ENCODE results near the gene LDAH. TPM values are rescaled to one million over a fixed set of nuclear protein-coding genes. Genes with fewer than 3 reads are reported as not detected.
A peak's percentile ranks its signal among the peaks of the same experiment; 100 is the strongest.
"Not testable (repeated sequence)": the region's sequence is repeated elsewhere in the genome, so short reads cannot be mapped to it uniquely, and the experiment has no call there.

Gene LDAH
- total and polyA plus RNA-seq, 4 experiments from 2014 or later: 12.3 to 23.9 (median 18.8) TPM

DNA sequence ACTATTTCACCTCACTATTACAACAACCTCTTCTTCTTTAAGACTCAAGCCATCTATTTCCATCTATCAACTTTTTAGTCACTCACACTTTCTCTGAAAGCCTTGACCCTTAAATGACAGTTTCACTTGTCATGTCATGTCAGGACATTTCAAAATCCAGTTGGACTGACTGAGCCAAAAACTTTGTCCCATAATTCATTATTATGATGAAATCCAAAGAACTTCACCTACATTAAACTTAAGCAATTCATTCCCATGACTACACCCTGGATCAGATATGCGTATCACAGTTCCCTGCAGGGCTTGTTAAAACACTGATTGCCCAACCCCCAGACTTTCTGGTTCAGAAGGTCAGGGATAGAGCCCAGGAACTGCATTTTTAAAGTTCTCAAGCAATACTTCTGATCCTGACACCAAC is 26.5 kb downstream of the LDAH start:
- Histone ChIP-seq H3K4me3 (ENCODE audit: low read length in 2 of 2) (no peak overlapping the region), H3K36me3 (ENCODE audit: insufficient read depth, low read length) (no peaks in the 10 kb centered on the region), H3K27ac (ENCODE audit: low read depth, low read length) (no peak overlapping the region), H3K27me3 (ENCODE audit: insufficient read depth, low read length) (no peaks in the 10 kb centered on the region), H3K4me1 (ENCODE audit: insufficient read depth, low read length) (no peaks in the 10 kb centered on the region), H3K9me3 (ENCODE audit: control insufficient read depth in 1 of 2, low read length in 2 of 2) (no peaks in the 10 kb centered on the region)
- H3K4me1 Mint-ChIP-seq: peaks cover 4 to 24% (median 17%) of the 10 kb centered on the region in 4 donors
- H3K9me3 Mint-ChIP-seq: peaks cover 0 to 11% (median 6%) of the 10 kb centered on the region in 8 donors
- CTCF ChIA-PET (ENCODE audit: partially characterized antibody): interaction anchor here (2.0 kb wide), 1 partner anchor 14 kb away, joined by 5 read pairs; no protein-coding TSS in a partner anchor
- no peak overlapping the region for H3K4me3 Mint-ChIP-seq
- POLR2A ChIA-PET (ENCODE audit: partially characterized antibody): no interaction called here
- no peaks in the 10 kb centered on the region for H3K27me3 Mint-ChIP-seq
- intact Hi-C loops (cut with micrococcal nuclease): no loop called here
- no peak for DNase-seq
- H3K27ac Mint-ChIP-seq: peak overlapping the region in 1 of 7 donors; percentile 51
- peaks cover 48 to 70% of the 10 kb centered on the region in 2 donors for H3K36me3 Mint-ChIP-seq

DNA sequence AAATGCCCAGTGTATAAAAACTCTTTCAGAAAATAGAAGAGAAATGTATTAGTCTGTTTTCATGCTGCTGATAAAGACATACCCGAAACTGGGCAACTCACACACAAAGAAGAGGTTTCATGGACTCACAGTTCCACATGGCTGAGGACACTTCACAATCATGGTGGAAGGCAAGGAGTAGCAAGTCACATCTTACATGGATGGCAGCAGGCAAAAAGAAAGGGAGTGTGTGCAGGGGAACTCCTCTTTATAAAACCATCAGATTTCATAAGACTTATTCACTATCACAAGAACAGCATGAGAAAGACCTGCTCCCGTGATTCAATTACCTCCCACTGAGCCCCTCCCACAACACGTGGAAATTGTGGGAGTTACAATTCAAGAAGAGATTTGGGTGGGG is 29.0 kb downstream of the LDAH start:
- H3K4me3 Mint-ChIP-seq; H3K27me3 Mint-ChIP-seq; H3K27me3 ChIP-seq (ENCODE audit: insufficient read depth, low read length); H3K4me3 ChIP-seq (ENCODE audit: low read length in 2 of 2); H3K9me3 ChIP-seq (ENCODE audit: control insufficient read depth in 1 of 2, low read length in 2 of 2); POLR2A ChIA-PET (ENCODE audit: partially characterized antibody); H3K27ac Mint-ChIP-seq; H3K4me1 ChIP-seq (ENCODE audit: insufficient read depth, low read length); H3K27ac ChIP-seq (ENCODE audit: low read depth, low read length); DNase-seq; intact Hi-C loops (cut with micrococcal nuclease): not testable (repeated sequence)
- Mint-ChIP-seq H3K4me1 (peaks cover 4 to 24% (median 16%) of the 10 kb centered on the region in 4 donors), H3K9me3 (peaks cover 0 to 11% (median 6%) of the 10 kb centered on the region in 8 donors), H3K36me3 (peaks cover 57 to 79% of the 10 kb centered on the region in 2 donors)
- CTCF ChIA-PET (ENCODE audit: partially characterized antibody): interaction anchor here (2.6 kb wide), 1 partner anchor 12 kb away, joined by 14 read pairs; no protein-coding TSS in a partner anchor
- H3K36me3 ChIP-seq (ENCODE audit: insufficient read depth, low read length): peaks cover 10% of the 10 kb centered on the region

DNA sequence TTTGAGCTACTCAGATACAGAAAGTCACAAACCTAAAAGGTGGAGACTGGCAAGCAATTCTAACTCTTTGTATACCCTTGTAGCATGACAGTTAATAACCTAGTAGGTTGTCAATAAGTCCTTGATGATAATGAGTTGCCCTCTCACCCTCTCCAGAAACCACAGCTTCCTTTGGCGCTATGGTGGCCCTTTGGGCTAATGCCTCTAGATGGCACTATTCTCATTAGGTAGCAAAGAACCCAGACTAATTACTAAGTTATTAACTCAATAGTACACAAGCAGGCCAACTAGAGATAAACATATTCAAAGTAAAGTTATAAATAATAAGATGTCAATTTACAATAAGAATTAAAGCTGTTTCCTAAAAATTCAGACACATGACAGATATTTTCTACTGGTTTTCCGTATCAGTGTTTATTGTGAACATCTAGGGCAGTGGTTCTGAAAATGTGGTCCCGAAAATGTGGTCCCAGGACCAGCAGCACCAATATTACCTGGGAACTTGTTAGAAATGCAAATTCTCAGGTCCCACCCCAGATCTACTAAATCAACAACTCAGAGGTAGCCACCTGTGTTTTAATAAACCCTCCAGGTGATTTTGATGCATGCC is 41.1 kb downstream of the LDAH start:
- H3K27ac Mint-ChIP-seq: no peak overlapping the region
- DNase-seq: peak in 3 of 5 donors; percentile 17 to 29 (median 29)
- no peak overlapping the region for H3K4me3 Mint-ChIP-seq
- intact Hi-C loops (cut with micrococcal nuclease): loop anchor here (1.0 kb wide), 1 partner anchor 182 kb away; no protein-coding TSS in a partner anchor
- ChIA-PET CTCF (ENCODE audit: partially characterized antibody) (interaction anchor here (0.6 to 5.9 kb wide), 18 partner anchors 9 to 188 kb away, joined by 3 to 113 read pairs (median 4); no protein-coding TSS in a partner anchor), POLR2A (ENCODE audit: partially characterized antibody) (no interaction called here)
- Histone ChIP-seq H3K27ac (ENCODE audit: low read depth, low read length) (no peak overlapping the region), H3K27me3 (ENCODE audit: insufficient read depth, low read length) (no peaks in the 10 kb centered on the region), H3K4me1 (ENCODE audit: insufficient read depth, low read length) (no peaks in the 10 kb centered on the region), H3K36me3 (ENCODE audit: insufficient read depth, low read length) (no peaks in the 10 kb centered on the region), H3K9me3 (ENCODE audit: control insufficient read depth in 1 of 2, low read length in 2 of 2) (no peaks in the 10 kb centered on the region), H3K4me3 (ENCODE audit: low read length in 2 of 2) (no peak overlapping the region)
- no peaks in the 10 kb centered on the region for H3K27me3 Mint-ChIP-seq
- H3K36me3 Mint-ChIP-seq: peaks cover 21 to 28% of the 10 kb centered on the region in 2 donors
- H3K9me3 Mint-ChIP-seq: no peaks in the 10 kb centered on the region
- H3K4me1 Mint-ChIP-seq: peaks cover 0 to 7% (median under 1%) of the 10 kb centered on the region in 4 donors

DNA sequence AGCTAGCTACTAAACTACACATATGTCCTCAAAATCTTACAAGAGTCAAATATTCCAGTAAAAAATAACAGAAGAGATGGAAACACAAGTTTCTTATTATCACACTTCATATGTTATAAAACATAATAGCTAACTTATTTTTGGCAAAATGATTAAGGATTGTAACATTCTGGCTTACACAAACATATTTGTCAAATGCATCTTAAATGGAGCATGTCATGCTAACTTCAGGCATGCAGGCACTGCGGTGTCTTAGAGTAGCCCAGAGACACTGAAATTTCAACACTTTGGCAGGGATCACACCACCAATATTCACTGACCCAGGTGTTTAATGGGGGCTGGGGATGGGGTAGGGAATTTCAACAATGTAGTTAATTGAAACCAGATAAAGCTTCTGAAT is 51.6 kb downstream of the LDAH start:
- no peak for DNase-seq
- H3K36me3 ChIP-seq (ENCODE audit: insufficient read depth, low read length): peaks cover 3% of the 10 kb centered on the region
- H3K27ac ChIP-seq (ENCODE audit: low read depth, low read length): no peak overlapping the region
- no peaks in the 10 kb centered on the region for H3K4me1 ChIP-seq (ENCODE audit: insufficient read depth, low read length)
- Mint-ChIP-seq H3K4me3 (no peak overlapping the region), H3K27ac (no peak overlapping the region), H3K9me3 (peaks cover 0 to 3% (median 0%) of the 10 kb centered on the region in 8 donors), H3K4me1 (peaks cover 0 to 6% (median 2%) of the 10 kb centered on the region in 4 donors), H3K27me3 (no peaks in the 10 kb centered on the region), H3K36me3 (peaks cover 47 to 48% of the 10 kb centered on the region in 2 donors)
- H3K27me3 ChIP-seq (ENCODE audit: insufficient read depth, low read length): no peaks in the 10 kb centered on the region
- intact Hi-C loops (cut with micrococcal nuclease): no loop called here
- no peaks in the 10 kb centered on the region for H3K9me3 ChIP-seq (ENCODE audit: control insufficient read depth in 1 of 2, low read length in 2 of 2)
- no peak overlapping the region for H3K4me3 ChIP-seq (ENCODE audit: low read length in 2 of 2)
- POLR2A ChIA-PET (ENCODE audit: partially characterized antibody): no interaction called here
- CTCF ChIA-PET (ENCODE audit: partially characterized antibody): interaction anchor here (0.8 to 1.5 kb wide), 4 partner anchors 9 to 192 kb away, joined by 3 to 6 read pairs (median 4); no protein-coding TSS in a partner anchor

DNA sequence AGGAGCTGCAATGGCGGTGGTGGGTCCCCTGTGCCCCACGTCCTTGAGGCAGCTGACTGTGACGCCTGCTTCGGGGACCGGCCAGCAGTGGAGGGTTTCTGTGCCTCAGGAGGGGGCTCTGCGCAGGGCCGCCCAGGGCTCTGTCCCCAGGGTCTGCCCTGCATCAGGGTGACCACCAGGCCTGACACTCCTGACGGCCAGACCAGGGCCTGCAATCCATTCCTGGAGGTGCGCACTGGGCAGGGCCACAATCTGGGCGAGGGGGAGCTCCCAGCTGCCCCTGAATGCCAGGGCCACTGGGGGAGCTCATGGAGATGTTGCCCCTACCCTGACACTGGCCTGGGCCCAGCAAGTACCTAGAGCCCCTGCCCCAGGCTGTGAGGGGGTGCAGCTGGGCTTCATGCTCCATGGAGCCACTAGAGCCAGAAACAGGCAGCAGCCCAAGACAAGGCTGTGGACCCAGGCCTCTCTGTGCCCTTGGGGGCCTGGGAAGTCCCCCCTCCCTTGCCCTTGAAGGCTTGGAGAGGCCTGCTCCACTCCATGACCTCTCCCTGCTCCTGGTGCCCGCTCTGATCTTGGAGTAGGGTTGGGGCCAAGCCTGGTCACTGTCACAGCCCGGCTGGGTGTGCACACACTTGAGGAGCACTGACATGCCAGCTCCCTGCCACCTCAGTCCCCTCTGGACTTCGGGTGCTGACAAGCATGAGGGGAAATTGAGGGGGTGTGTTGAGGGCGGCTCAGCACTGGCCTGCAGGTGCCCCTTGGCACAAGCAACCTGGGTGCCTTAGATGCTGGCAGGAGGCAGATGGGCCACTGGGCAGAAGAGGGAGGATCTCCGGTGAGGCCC is 55.9 kb downstream of the LDAH start:
- no peak for DNase-seq
- peaks cover 0 to 10% (median 6%) of the 10 kb centered on the region in 4 donors for H3K4me1 Mint-ChIP-seq
- POLR2A ChIA-PET (ENCODE audit: partially characterized antibody): no interaction called here
- H3K27me3 Mint-ChIP-seq: no peaks in the 10 kb centered on the region
- no peaks in the 10 kb centered on the region for H3K27me3 ChIP-seq (ENCODE audit: insufficient read depth, low read length)
- peaks cover 29 to 44% of the 10 kb centered on the region in 2 donors for H3K36me3 Mint-ChIP-seq
- H3K27ac Mint-ChIP-seq: no peak overlapping the region
- H3K4me3 ChIP-seq (ENCODE audit: low read length in 2 of 2): no peak overlapping the region
- peaks cover 0 to 3% (median 0%) of the 10 kb centered on the region in 8 donors for H3K9me3 Mint-ChIP-seq
- H3K9me3 ChIP-seq (ENCODE audit: control insufficient read depth in 1 of 2, low read length in 2 of 2): no peaks in the 10 kb centered on the region
- no peaks in the 10 kb centered on the region for H3K4me1 ChIP-seq (ENCODE audit: insufficient read depth, low read length)
- no peaks in the 10 kb centered on the region for H3K36me3 ChIP-seq (ENCODE audit: insufficient read depth, low read length)
- no peak overlapping the region for H3K27ac ChIP-seq (ENCODE audit: low read depth, low read length)
- H3K4me3 Mint-ChIP-seq: no peak overlapping the region
- CTCF ChIA-PET (ENCODE audit: partially characterized antibody): interaction anchor here (1.6 kb wide), 1 partner anchor 14 kb away, joined by 3 read pairs; no protein-coding TSS in a partner anchor
- intact Hi-C loops (cut with micrococcal nuclease): no loop called here

DNA sequence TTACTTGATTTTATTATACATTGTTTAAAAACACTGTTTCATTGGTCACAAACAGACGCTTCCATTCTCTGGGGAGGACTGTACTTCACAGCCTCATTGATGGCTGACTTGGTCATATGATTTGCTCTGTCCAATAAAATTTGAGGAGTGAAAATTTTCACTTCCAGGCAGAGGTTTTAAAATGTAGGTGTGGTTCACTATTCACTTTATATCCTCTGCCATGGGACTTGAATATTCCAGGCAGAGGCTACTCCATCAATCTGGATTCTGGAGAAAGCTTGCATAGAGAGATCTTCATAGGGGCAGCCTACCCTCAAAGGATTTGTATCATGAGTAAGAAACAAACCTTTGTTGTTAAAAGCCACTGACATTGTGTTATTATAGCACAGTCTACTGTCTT is 56.7 kb downstream of the LDAH start:
- Histone ChIP-seq H3K4me1 (ENCODE audit: insufficient read depth, low read length) (no peaks in the 10 kb centered on the region), H3K27ac (ENCODE audit: low read depth, low read length) (no peak overlapping the region), H3K27me3 (ENCODE audit: insufficient read depth, low read length) (no peaks in the 10 kb centered on the region), H3K4me3 (ENCODE audit: low read length in 2 of 2) (no peak overlapping the region), H3K9me3 (ENCODE audit: control insufficient read depth in 1 of 2, low read length in 2 of 2) (no peaks in the 10 kb centered on the region), H3K36me3 (ENCODE audit: insufficient read depth, low read length) (no peaks in the 10 kb centered on the region)
- intact Hi-C loops (cut with micrococcal nuclease): no loop called here
- H3K9me3 Mint-ChIP-seq: peaks cover 0 to 3% (median 0%) of the 10 kb centered on the region in 8 donors
- peaks cover 0 to 10% (median 6%) of the 10 kb centered on the region in 4 donors for H3K4me1 Mint-ChIP-seq
- ChIA-PET POLR2A (ENCODE audit: partially characterized antibody) (no interaction called here), CTCF (ENCODE audit: partially characterized antibody) (interaction anchor here (1.2 kb wide), 1 partner anchor 16 kb away, joined by 3 read pairs; no protein-coding TSS in a partner anchor)
- H3K27ac Mint-ChIP-seq: no peak overlapping the region
- H3K4me3 Mint-ChIP-seq: no peak overlapping the region
- no peak for DNase-seq
- peaks cover 27 to 44% of the 10 kb centered on the region in 2 donors for H3K36me3 Mint-ChIP-seq
- no peaks in the 10 kb centered on the region for H3K27me3 Mint-ChIP-seq

All from CD4-positive, alpha-beta memory T cell (primary cell).